NT2/D1 (cell line): ENCODE results near the gene SCGN.

Source experiments
- DNase-seq: peaks from one replicate; pipeline ENCODE4 v3.0.0-alpha.2; 2011; ENCODE audit warnings: low read depth, low spot score
- H3K27me3 ChIP-seq: 2 replicates; pipeline ENCODE4 v1.6.0; 2011; ENCODE audit warnings: mild to moderate bottlenecking; ENCODE audit not compliant: insufficient read length, insufficient read depth
- H3K36me3 ChIP-seq: 2 replicates; pipeline ENCODE4 v1.6.1; 2011; ENCODE audit warnings: mild to moderate bottlenecking, low read length, mixed read lengths; ENCODE audit not compliant: insufficient read depth, insufficient read length
- H3K4me1 ChIP-seq: 2 replicates; pipeline ENCODE4 v1.5.1; 2011; ENCODE audit not compliant: insufficient read depth, insufficient read length
- H3K4me3 ChIP-seq: 2 replicates; pipeline ENCODE4 v1.5.1; 2011; ENCODE audit warnings: low read depth; ENCODE audit not compliant: insufficient read length
- H3K9ac ChIP-seq: 2 replicates; pipeline ENCODE4 v1.6.0; 2011; ENCODE audit warnings: low read depth; ENCODE audit not compliant: insufficient read length
- H3K9me3 ChIP-seq: 2 replicates; pipeline ENCODE4 v1.5.1; 2011; ENCODE audit warnings: mild to moderate bottlenecking, low read length; ENCODE audit not compliant: insufficient read depth
- SUZ12 ChIP-seq: IDR thresholded peaks from 2 replicates; pipeline ENCODE4 v1.6.1; 2011; ENCODE audit not compliant: insufficient read length, insufficient read depth; ENCODE audit errors: extremely low read depth
- YY1 ChIP-seq: IDR thresholded peaks from 2 replicates; pipeline ENCODE4 v1.6.1; 2011; ENCODE audit not compliant: insufficient read length, insufficient read depth
- ZNF274 ChIP-seq: IDR thresholded peaks from 2 replicates; pipeline ENCODE4 v1.6.1; 2011; ENCODE audit warnings: mild to moderate bottlenecking, low read depth, low read length

Gene SCGN

GRCh38 chr6:25655723-25656122, 3.7 kb downstream of the SCGN start:
- no peak for DNase-seq
- Histone ChIP-seq H3K4me1 (no peaks in the 10 kb centered on the region), H3K9ac (no peak overlapping the region), H3K36me3 (no peaks in the 10 kb centered on the region), H3K27me3 (peaks cover 38% of the 10 kb centered on the region), H3K9me3 (no peaks in the 10 kb centered on the region), H3K4me3 (no peak overlapping the region)
- TF ChIP-seq SUZ12 (no peak), YY1 (no peak), ZNF274 (no peak)

- H3K27me3 ChIP-seq, result peaks cover under 1% of the 10 kb centered on the region
- no peak for TF ChIP-seq ZNF274
- no peak for TF ChIP-seq YY1
- no peak for TF ChIP-seq SUZ12
- no peak overlapping the region for H3K4me3 ChIP-seq
- no peak for DNase-seq
- no peaks in the 10 kb centered on the region for H3K36me3 ChIP-seq
- H3K9me3 ChIP-seq, result no peaks in the 10 kb centered on the region
- H3K4me1 ChIP-seq, result no peaks in the 10 kb centered on the region
- H3K9ac ChIP-seq, result no peak overlapping the region
Measured at GRCh38 chr6:25659633-25660368, 7.8 kb downstream of the SCGN start.

GRCh38 chr6:25660512-25660911, 8.5 kb downstream of the SCGN start:
- no peak for DNase-seq

GRCh38 chr6:25661129-25661779, 9.2 kb downstream of the SCGN start:
- no peak for DNase-seq
- no peak for TF ChIP-seq YY1

More at GRCh38 chr6:25660512-25660911, 8.5 kb downstream of the SCGN start:
- Histone ChIP-seq H3K4me3 (no peak overlapping the region), H3K4me1 (no peaks in the 10 kb centered on the region), H3K9ac (no peak overlapping the region), H3K27me3 (no peaks in the 10 kb centered on the region), H3K9me3 (no peaks in the 10 kb centered on the region), H3K36me3 (no peaks in the 10 kb centered on the region)
- TF ChIP-seq SUZ12 (no peak), ZNF274 (no peak), YY1 (no peak)

GRCh38 chr6:25665455-25665854, 13.4 kb downstream of the SCGN start:
- Histone ChIP-seq H3K4me3 (no peak overlapping the region), H3K9ac (no peak overlapping the region), H3K36me3 (no peaks in the 10 kb centered on the region), H3K27me3 (no peaks in the 10 kb centered on the region), H3K4me1 (no peaks in the 10 kb centered on the region), H3K9me3 (no peaks in the 10 kb centered on the region)
- no peak for DNase-seq
- TF ChIP-seq ZNF274 (no peak), YY1 (no peak), SUZ12 (no peak)

More at GRCh38 chr6:25661129-25661779, 9.2 kb downstream of the SCGN start:
- no peaks in the 10 kb centered on the region for H3K27me3 ChIP-seq
- H3K9ac ChIP-seq, result no peak overlapping the region
- H3K4me3 ChIP-seq, result no peak overlapping the region
- H3K4me1 ChIP-seq, result no peaks in the 10 kb centered on the region
- H3K36me3 ChIP-seq, result no peaks in the 10 kb centered on the region
- H3K9me3 ChIP-seq, result no peaks in the 10 kb centered on the region

GRCh38 chr6:25669413-25669812, 17.4 kb downstream of the SCGN start:
- Histone ChIP-seq H3K4me3 (no peak overlapping the region), H3K4me1 (no peaks in the 10 kb centered on the region), H3K36me3 (no peaks in the 10 kb centered on the region), H3K9me3 (no peaks in the 10 kb centered on the region), H3K9ac (no peak overlapping the region), H3K27me3 (no peaks in the 10 kb centered on the region)
- TF ChIP-seq ZNF274 (no peak), SUZ12 (no peak), YY1 (no peak)
- no peak for DNase-seq

- Histone ChIP-seq H3K9me3 (no peaks in the 10 kb centered on the region), H3K4me1 (no peaks in the 10 kb centered on the region), H3K27me3 (no peaks in the 10 kb centered on the region), H3K4me3 (no peak overlapping the region), H3K9ac (no peak overlapping the region), H3K36me3 (no peaks in the 10 kb centered on the region)
- no peak for DNase-seq
- no peak for TF ChIP-seq YY1
- no peak for TF ChIP-seq ZNF274
- no peak for TF ChIP-seq SUZ12
Measured at GRCh38 chr6:25670208-25670607, 18.2 kb downstream of the SCGN start.
